PC-9 (cell line): ENCODE results near the gene MYO16. TPM values are rescaled to one million over a fixed set of nuclear protein-coding genes. Genes with fewer than 3 reads are reported as not detected.

Experiments
- BruUV-seq: library from RNA; stranded (reverse); fragments of 400-500 nt; replicated peaks from 2 replicates; lab custom pipeline; 2021; lab: Mats Ljungman, UMichigan
- CTCF ChIA-PET: fragments of 300-600 bp; sonication (Branson Sonifier 250); formaldehyde crosslinking; loops from one replicate; lab custom pipeline; 2022; ENCODE audit warnings: antibody characterized with exemption; lab: Charles Lee
- POLR2A ChIA-PET: fragments of 300-600 bp; sonication (Branson Sonifier 250); formaldehyde crosslinking; loops from one replicate; lab custom pipeline; 2022; ENCODE audit warnings: antibody characterized with exemption; ENCODE audit not compliant: unreplicated experiment; lab: Charles Lee
- DNase-seq, 2 experiments: peaks; one replicate each; pipeline versions ENCODE4 v3.0.0 to v3.0.0-alpha.2; 2015 to 2022; ENCODE audit warnings: mixed read lengths in 1 of 2
- H2AFZ ChIP-seq: fragments of 200-600 bp; sonication (generic); 2 replicates; pipeline ENCODE4 v1.8.1; 2017; ENCODE audit warnings: antibody characterized with exemption
- H3F3A ChIP-seq: fragments of 200-600 bp; sonication (generic); 2 replicates; pipeline ENCODE4 v1.8.1; 2017; ENCODE audit warnings: antibody characterized with exemption, mild to moderate bottlenecking, low read depth; ENCODE audit not compliant: insufficient read depth
- H3K27ac ChIP-seq: fragments of 200-600 bp; sonication (generic); 2 replicates; pipeline ENCODE4 v1.6.1; 2016; ENCODE audit warnings: mixed run types
- H3K27me3 ChIP-seq: fragments of 200-600 bp; sonication (generic); 2 replicates; pipeline ENCODE4 v1.6.1; 2016; ENCODE audit warnings: low read depth, mixed run types; ENCODE audit not compliant: insufficient read depth
- H3K36me3 ChIP-seq: fragments of 200-600 bp; sonication (generic); 2 replicates; pipeline ENCODE4 v1.6.1; 2016; ENCODE audit warnings: low read depth, mixed run types
- H3K4me1 ChIP-seq: fragments of 200-600 bp; sonication (generic); replicated peaks from 2 replicates; pipeline ENCODE4 v1.6.1; 2016; ENCODE audit warnings: mixed run types; ENCODE audit not compliant: insufficient read depth
- H3K4me2 ChIP-seq: fragments of 200-600 bp; sonication (generic); 2 replicates; pipeline ENCODE4 v1.6.1; 2017; ENCODE audit warnings: mixed run types
- H3K4me3 ChIP-seq: fragments of 200-600 bp; sonication (generic); 2 replicates; pipeline ENCODE4 v1.6.1; 2016; ENCODE audit warnings: mixed run types
- H3K79me2 ChIP-seq: fragments of 200-600 bp; sonication (generic); 2 replicates; pipeline ENCODE4 v1.6.1; 2017; ENCODE audit warnings: low read depth, mixed run types
- H3K9me2 ChIP-seq: fragments of 200-600 bp; sonication (generic); 2 replicates; pipeline ENCODE4 v1.8.1; 2017; ENCODE audit warnings: mild to moderate bottlenecking; ENCODE audit not compliant: insufficient read depth
- H3K9me3 ChIP-seq: fragments of 200-600 bp; sonication (generic); 2 replicates; pipeline ENCODE4 v1.8.1; 2016; ENCODE audit warnings: low read depth; ENCODE audit not compliant: insufficient read depth
- H4K20me1 ChIP-seq: fragments of 200-600 bp; sonication (generic); 2 replicates; pipeline ENCODE4 v1.8.1; 2017; ENCODE audit not compliant: insufficient read depth
- EZH2 ChIP-seq: fragments of 200-600 bp; sonication (generic); IDR thresholded peaks from 2 replicates; pipeline ENCODE4 v1.8.0; 2017; ENCODE audit warnings: antibody characterized with exemption, low read depth
- intact Hi-C: fragments of 100-400 bp; cut with micrococcal nuclease; formaldehyde crosslinking; loops from one replicate; pipeline ENCODE4 v1.10.0; 2022; ENCODE audit not compliant: unreplicated experiment
- total RNA-seq: library from RNA; stranded (reverse); gene quantifications from 2 replicates; pipeline ENCODE4 v1.2.3, GENCODE V29; 2021
- TF ChIP-seq, protein P1 (sequence below): fragments of 200-600 bp; sonication (generic); conservative IDR thresholded peaks from 2 replicates; pipeline ENCODE4 v1.6.1; 2017; ENCODE audit warnings: mixed run types, antibody characterized with exemption, mild to moderate bottlenecking, moderate library complexity

Gene MYO16
- total RNA-seq, 1 experiment from 2014 or later, result 0.59 TPM

DNA sequence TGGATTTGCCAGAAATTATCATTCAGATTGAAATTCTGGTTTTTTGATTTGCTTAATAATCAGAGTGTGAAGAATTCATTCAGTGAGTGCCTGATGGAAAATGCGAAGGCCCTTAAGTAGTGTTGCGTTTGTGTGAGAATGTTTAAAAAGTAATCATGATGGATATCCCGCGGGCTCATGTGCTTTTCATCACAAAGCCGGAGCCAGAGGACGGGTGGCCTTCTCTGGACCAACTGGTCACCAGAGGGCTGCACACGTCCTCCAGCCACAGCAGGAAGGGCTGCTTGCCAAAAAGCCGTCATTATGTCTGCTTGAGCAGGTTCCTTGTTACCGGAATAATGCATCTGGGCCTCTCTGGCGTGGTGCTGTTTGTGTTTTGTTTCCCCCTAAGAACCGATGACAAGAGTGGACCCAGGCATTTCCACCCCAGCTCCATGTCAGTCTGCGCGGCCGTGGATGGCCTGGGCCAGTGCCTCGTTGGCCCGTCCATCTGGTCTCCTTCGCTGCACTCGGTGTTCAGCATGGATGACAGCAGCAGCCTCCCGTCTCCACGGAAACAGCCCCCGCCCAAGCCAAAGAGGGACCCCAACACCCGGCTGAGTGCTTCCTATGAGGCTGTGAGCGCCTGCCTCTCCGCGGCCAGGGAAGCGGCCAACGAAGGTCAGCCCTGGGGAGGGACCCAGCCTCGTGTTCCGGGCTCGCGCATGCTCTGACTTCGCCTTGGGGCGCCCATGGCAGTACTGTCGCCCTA, 497.7 kb downstream of the MYO16 start:
- Histone ChIP-seq H3K9me3 (no peaks in the 10 kb centered on the region), H3K4me1 (no peaks in the 10 kb centered on the region), H3K27me3 (no peaks in the 10 kb centered on the region), H3K4me3 (no peak overlapping the region), H2AFZ (no peak overlapping the region), H3K36me3 (no peaks in the 10 kb centered on the region), H3K4me2 (no peak overlapping the region), H3K9me2 (no peaks in the 10 kb centered on the region; the same call in 1 of the 2 replicates), H4K20me1 (no peaks in the 10 kb centered on the region), H3K79me2 (no peaks in the 10 kb centered on the region), H3F3A (no peaks in the 10 kb centered on the region), H3K27ac (no peak overlapping the region)
- DNase-seq, result no peak
- POLR2A ChIA-PET, result no interaction called here
- intact Hi-C loops, result no loop called here
- CTCF ChIA-PET, result no interaction called here
- BruUV-seq, result no TSS peak
- TF ChIP-seq, protein P1, sequence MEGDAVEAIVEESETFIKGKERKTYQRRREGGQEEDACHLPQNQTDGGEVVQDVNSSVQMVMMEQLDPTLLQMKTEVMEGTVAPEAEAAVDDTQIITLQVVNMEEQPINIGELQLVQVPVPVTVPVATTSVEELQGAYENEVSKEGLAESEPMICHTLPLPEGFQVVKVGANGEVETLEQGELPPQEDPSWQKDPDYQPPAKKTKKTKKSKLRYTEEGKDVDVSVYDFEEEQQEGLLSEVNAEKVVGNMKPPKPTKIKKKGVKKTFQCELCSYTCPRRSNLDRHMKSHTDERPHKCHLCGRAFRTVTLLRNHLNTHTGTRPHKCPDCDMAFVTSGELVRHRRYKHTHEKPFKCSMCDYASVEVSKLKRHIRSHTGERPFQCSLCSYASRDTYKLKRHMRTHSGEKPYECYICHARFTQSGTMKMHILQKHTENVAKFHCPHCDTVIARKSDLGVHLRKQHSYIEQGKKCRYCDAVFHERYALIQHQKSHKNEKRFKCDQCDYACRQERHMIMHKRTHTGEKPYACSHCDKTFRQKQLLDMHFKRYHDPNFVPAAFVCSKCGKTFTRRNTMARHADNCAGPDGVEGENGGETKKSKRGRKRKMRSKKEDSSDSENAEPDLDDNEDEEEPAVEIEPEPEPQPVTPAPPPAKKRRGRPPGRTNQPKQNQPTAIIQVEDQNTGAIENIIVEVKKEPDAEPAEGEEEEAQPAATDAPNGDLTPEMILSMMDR, result no peak
- TF ChIP-seq EZH2, result no peak

- H3K9me2 ChIP-seq, result no peaks in the 10 kb centered on the region; the same call in 1 of the 2 replicates
- no peaks in the 10 kb centered on the region for H4K20me1 ChIP-seq
- H2AFZ ChIP-seq, result no peak overlapping the region
- H3K27me3 ChIP-seq, result no peaks in the 10 kb centered on the region
- H3K36me3 ChIP-seq, result no peaks in the 10 kb centered on the region
- H3K4me3 ChIP-seq, result no peak overlapping the region
- H3K9me3 ChIP-seq, result no peaks in the 10 kb centered on the region
- TF ChIP-seq EZH2, result no peak
- TF ChIP-seq, protein P1, result no peak
- no peak overlapping the region for H3K4me2 ChIP-seq
- no peak overlapping the region for H3K27ac ChIP-seq
- intact Hi-C loops, result no loop called here
- DNase-seq, result no peak
- no peaks in the 10 kb centered on the region for H3K4me1 ChIP-seq
- H3K79me2 ChIP-seq, result no peaks in the 10 kb centered on the region
- BruUV-seq, result no TSS peak
- ChIA-PET POLR2A (no interaction called here), CTCF (no interaction called here)
- H3F3A ChIP-seq, result no peaks in the 10 kb centered on the region
These were observed 498.7 kb downstream of the MYO16 start for GRCh38 chr13:109128121-109128520.

DNA sequence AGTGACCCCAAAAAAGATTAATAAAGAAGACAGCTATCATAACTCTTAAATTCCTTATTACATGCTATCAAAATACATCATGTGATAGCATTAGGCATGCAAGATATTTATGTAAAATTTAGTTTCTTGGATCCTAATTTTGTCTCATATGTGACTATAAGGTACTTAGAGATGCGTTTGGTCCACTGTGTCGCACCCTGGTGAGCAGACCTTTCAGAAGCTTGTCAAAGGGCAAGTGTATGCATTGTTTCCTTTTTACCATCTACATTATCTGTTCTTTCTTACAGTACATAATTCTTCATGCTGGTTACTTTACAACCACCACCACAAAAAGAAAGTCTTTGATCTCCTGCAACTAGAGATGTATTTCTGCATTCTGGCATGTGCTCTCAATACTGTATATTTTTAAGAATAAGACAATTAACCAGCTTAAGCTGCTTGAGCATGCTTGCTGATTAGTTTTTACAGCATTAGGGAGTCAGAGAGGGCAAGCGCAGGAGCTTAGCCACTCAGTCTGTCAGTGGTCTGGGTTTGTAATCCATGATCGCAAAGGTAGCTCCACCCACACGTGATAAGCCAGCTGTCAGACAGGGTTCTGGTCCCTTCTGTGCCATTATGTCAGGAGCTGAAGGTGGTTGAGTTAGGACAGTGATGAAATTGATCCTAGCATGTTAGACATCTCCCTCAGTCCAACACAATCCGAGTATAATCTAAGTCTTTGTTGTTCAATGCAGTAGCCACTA, 500.9 kb downstream of the MYO16 start:
- H3K27me3 ChIP-seq, result no peaks in the 10 kb centered on the region
- no peak for DNase-seq
- no peak overlapping the region for H2AFZ ChIP-seq
- H3K9me3 ChIP-seq, result no peaks in the 10 kb centered on the region
- H3K27ac ChIP-seq, result no peak overlapping the region
- no peak for TF ChIP-seq EZH2
- TF ChIP-seq, protein P1, result no peak
- CTCF ChIA-PET, result no interaction called here
- no peaks in the 10 kb centered on the region for H4K20me1 ChIP-seq
- H3K4me3 ChIP-seq, result no peak overlapping the region
- intact Hi-C loops, result no loop called here
- H3K79me2 ChIP-seq, result no peaks in the 10 kb centered on the region
- no peaks in the 10 kb centered on the region; the same call in 1 of the 2 replicates for H3K9me2 ChIP-seq
- H3K4me2 ChIP-seq, result no peak overlapping the region
- H3F3A ChIP-seq, result no peaks in the 10 kb centered on the region
- no peaks in the 10 kb centered on the region for H3K4me1 ChIP-seq
- no peaks in the 10 kb centered on the region for H3K36me3 ChIP-seq
- BruUV-seq, result no TSS peak
- POLR2A ChIA-PET, result no interaction called here
